DMS53 (cell line): ENCODE measurements around the gene TMOD1.
"Not testable (repeated sequence)": the region's sequence is repeated elsewhere in the genome, so short reads cannot be mapped to it uniquely, and the experiment has no call there.

ENCODE experiments used
- DNase-seq: peaks from one replicate; lab custom pipeline; 2025; lab: John Stamatoyannopoulos, UW

Gene TMOD1

GRCh38 chr9:97567894-97568202 is 66.4 kb downstream of the TMOD1 start:
- no peak for DNase-seq

- no peak for DNase-seq
Measured at GRCh38 chr9:97568461-97569275, 67.2 kb downstream of the TMOD1 start.

- DNase-seq: no peak
Measured at GRCh38 chr9:97570899-97571298, 69.4 kb downstream of the TMOD1 start.

GRCh38 chr9:97571664-97572063 is 70.2 kb downstream of the TMOD1 start:
- no peak for DNase-seq

GRCh38 chr9:97572196-97572891 is 70.9 kb downstream of the TMOD1 start:
- no peak for DNase-seq

GRCh38 chr9:97572892-97573365 is 71.5 kb downstream of the TMOD1 start:
- no peak for DNase-seq

- DNase-seq: no peak
Measured at GRCh38 chr9:97573482-97574073, 72.1 kb downstream of the TMOD1 start.

- not testable (repeated sequence) for DNase-seq
Measured at GRCh38 chr9:97574101-97574571, 72.7 kb downstream of the TMOD1 start.

- not testable (repeated sequence) for DNase-seq
Measured at GRCh38 chr9:97574921-97575672, 73.6 kb downstream of the TMOD1 start.

- DNase-seq: no peak
Measured at GRCh38 chr9:97575673-97576200, 74.3 kb downstream of the TMOD1 start.

GRCh38 chr9:97577051-97577450 is 75.6 kb downstream of the TMOD1 start:
- no peak for DNase-seq

GRCh38 chr9:97578846-97579245 is 77.4 kb downstream of the TMOD1 start:
- no peak for DNase-seq

- no peak for DNase-seq
Measured at GRCh38 chr9:97579914-97580313, 78.4 kb downstream of the TMOD1 start.

GRCh38 chr9:97581590-97581989 is 80.1 kb downstream of the TMOD1 start:
- not testable (repeated sequence) for DNase-seq

GRCh38 chr9:97584778-97585177 is 83.3 kb downstream of the TMOD1 start:
- DNase-seq: not testable (repeated sequence)

GRCh38 chr9:97586909-97587308 is 85.4 kb downstream of the TMOD1 start:
- peak; percentile 28 for DNase-seq

GRCh38 chr9:97591535-97591934 is 90.1 kb downstream of the TMOD1 start:
- no peak for DNase-seq

GRCh38 chr9:97592126-97592525 is 90.7 kb downstream of the TMOD1 start:
- no peak for DNase-seq

GRCh38 chr9:97593960-97594359 is 92.5 kb downstream of the TMOD1 start:
- no peak for DNase-seq

- DNase-seq: peak; percentile 23
Measured at GRCh38 chr9:97594381-97594921, 93.0 kb downstream of the TMOD1 start.

GRCh38 chr9:97596906-97597305 is 95.4 kb downstream of the TMOD1 start:
- no peak for DNase-seq
